GM06990 (cell line): ENCODE results near the gene GPR156.

ENCODE experiments used
- DNase-seq: peaks from one replicate; pipeline ENCODE4 v3.0.0-alpha.2; 2011; ENCODE audit not compliant: insufficient read length; ENCODE audit errors: extremely low read depth
- H3K27me3 ChIP-seq: replicated peaks from 2 replicates; pipeline ENCODE4 v1.6.0; 2011; ENCODE audit warnings: low read length; ENCODE audit not compliant: control insufficient read depth, insufficient read depth
- H3K36me3 ChIP-seq: 2 replicates; pipeline ENCODE4 v1.5.1; 2011; ENCODE audit warnings: low read length; ENCODE audit not compliant: control insufficient read depth, insufficient read depth
- H3K4me3 ChIP-seq: replicated peaks from 2 replicates; pipeline ENCODE4 v1.5.1; 2011; ENCODE audit warnings: low read depth, mild to moderate bottlenecking, control low read depth, low read length
- TF ChIP-seq, protein P1 (sequence below): IDR thresholded peaks from 2 replicates; pipeline ENCODE4 v1.5.1; 2011; ENCODE audit warnings: low read length, control low read depth, mild to moderate bottlenecking, inconsistent platforms; ENCODE audit not compliant: insufficient read depth, poor library complexity, severe bottlenecking

The GPR156 gene

DNA sequence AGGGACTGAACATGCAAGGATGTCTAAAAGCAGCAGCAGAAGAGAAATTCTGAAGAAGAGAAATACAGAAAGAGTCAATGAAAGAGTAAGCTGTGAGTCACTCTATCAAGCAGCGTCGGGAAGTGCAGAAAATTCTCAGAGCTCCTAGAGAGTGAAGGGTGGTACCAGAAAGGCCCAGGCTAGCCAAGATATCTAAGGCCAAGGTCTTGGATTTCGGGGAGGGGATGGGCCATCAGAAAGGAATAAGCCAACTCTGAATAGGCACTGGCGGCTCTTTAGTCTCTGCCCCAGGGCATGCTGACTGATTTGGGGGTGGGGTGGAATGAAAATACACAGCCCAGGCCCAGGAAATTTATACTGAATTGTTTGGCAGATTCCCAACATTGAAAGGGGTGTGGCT is 70.8 kb downstream of the GPR156 start:
- H3K27me3 ChIP-seq: no peaks in the 10 kb centered on the region
- TF ChIP-seq, protein P1, sequence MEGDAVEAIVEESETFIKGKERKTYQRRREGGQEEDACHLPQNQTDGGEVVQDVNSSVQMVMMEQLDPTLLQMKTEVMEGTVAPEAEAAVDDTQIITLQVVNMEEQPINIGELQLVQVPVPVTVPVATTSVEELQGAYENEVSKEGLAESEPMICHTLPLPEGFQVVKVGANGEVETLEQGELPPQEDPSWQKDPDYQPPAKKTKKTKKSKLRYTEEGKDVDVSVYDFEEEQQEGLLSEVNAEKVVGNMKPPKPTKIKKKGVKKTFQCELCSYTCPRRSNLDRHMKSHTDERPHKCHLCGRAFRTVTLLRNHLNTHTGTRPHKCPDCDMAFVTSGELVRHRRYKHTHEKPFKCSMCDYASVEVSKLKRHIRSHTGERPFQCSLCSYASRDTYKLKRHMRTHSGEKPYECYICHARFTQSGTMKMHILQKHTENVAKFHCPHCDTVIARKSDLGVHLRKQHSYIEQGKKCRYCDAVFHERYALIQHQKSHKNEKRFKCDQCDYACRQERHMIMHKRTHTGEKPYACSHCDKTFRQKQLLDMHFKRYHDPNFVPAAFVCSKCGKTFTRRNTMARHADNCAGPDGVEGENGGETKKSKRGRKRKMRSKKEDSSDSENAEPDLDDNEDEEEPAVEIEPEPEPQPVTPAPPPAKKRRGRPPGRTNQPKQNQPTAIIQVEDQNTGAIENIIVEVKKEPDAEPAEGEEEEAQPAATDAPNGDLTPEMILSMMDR: no peak
- no peaks in the 10 kb centered on the region for H3K36me3 ChIP-seq
- no peak for DNase-seq
- H3K4me3 ChIP-seq: no peak overlapping the region

DNA sequence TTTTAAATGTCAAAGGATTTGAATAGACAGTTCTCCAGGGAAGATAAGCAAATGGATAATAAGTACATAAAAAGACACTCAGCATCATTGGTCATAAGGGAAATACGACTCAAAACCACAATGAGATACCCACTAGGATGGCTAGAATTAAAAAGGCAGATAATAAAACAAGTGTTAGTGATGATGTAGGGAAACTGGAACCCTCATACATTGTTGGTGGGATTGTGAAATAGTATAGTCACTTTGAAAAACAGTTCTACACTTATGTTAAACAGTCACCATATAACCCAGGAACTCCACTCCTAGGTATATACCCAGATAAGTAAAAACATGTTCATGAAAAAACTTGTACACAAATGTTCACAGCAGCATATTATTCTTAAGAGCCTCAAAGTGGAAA is 72.5 kb downstream of the GPR156 start:
- TF ChIP-seq, protein P1: no peak
- Histone ChIP-seq H3K36me3 (no peaks in the 10 kb centered on the region), H3K27me3 (no peaks in the 10 kb centered on the region), H3K4me3 (no peak overlapping the region)
- DNase-seq: no peak

- no peak overlapping the region for H3K4me3 ChIP-seq
- no peaks in the 10 kb centered on the region for H3K27me3 ChIP-seq
- no peaks in the 10 kb centered on the region for H3K36me3 ChIP-seq
- TF ChIP-seq, protein P1: no peak
- no peak for DNase-seq
Observed at GRCh38 chr3:120209425-120209824, 75.6 kb downstream of the GPR156 start.

GRCh38 chr3:120204338-120204737 is 80.7 kb downstream of the GPR156 start:
- no peaks in the 10 kb centered on the region for H3K36me3 ChIP-seq
- H3K4me3 ChIP-seq: no peak overlapping the region
- TF ChIP-seq, protein P1: no peak

DNA sequence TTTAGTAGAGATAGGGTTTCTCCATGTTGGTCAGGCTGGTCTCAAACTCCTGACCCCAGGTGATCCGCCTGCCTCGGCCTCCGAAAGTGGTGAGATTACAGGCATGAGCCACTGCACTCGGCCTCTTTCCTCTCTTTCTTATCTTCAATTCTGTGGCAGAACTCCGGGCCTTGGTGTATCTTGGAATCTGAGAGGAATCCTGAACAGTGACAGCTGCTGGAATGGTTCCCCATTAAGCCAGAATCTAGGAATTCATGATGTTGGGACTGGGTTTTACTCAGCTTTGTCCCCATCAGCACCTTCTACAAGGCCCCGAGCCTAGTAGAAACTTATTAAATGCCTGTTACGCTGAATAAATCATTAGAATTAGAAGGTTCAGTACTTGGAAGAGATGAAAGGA is 81.4 kb downstream of the GPR156 start:
- no peak for DNase-seq
- TF ChIP-seq, protein P1: no peak
- Histone ChIP-seq H3K4me3 (no peak overlapping the region), H3K36me3 (no peaks in the 10 kb centered on the region), H3K27me3 (no peaks in the 10 kb centered on the region)

More at GRCh38 chr3:120204338-120204737, 80.7 kb downstream of the GPR156 start:
- H3K27me3 ChIP-seq: no peaks in the 10 kb centered on the region
- DNase-seq: no peak

GRCh38 chr3:120203016-120203415 is 82.0 kb downstream of the GPR156 start:
- Histone ChIP-seq H3K27me3 (no peaks in the 10 kb centered on the region), H3K36me3 (no peaks in the 10 kb centered on the region), H3K4me3 (no peak overlapping the region)
- no peak for DNase-seq
- TF ChIP-seq, protein P1: no peak
